Measurements from ENCODE around the gene LIMK2.
"Not testable (repeated sequence)": the region's sequence is repeated elsewhere in the genome, so short reads cannot be mapped to it uniquely, and the experiment has no call there.

LIMK2 gene

GRCh38 chr22:31302006-31302405 is 89.9 kb downstream of the LIMK2 start:
- DNase-seq (ENCODE audit: insufficient read length, low spot score) (no peak), FAIRE-seq (no peak)
- TF ChIP-seq POLR2AphosphoS5 (IDR thresholded peaks at IDR 0.05; ENCODE audit: low read depth, low read length), result no peak
- TF ChIP-seq POU2F2 (IDR thresholded peaks at IDR 0.05; ENCODE audit: low read depth, low read length), result no peak
- TF ChIP-seq SPI1 (IDR thresholded peaks at IDR 0.05; ENCODE audit: low read depth, low read length), result no peak
- no peak for TF ChIP-seq TAF1 (IDR thresholded peaks at IDR 0.05; ENCODE audit: low read depth, low read length)
- TF ChIP-seq PAX5 (IDR thresholded peaks at IDR 0.05; ENCODE audit: insufficient read depth, low read length, severe bottlenecking), result no peak
- TF ChIP-seq POLR2A (IDR thresholded peaks at IDR 0.05; ENCODE audit: low read depth, low read length), result no peak

- no peak for FAIRE-seq
- TF ChIP-seq POLR2AphosphoS5 (IDR thresholded peaks at IDR 0.05; ENCODE audit: low read depth, low read length), result no peak
- no peak for TF ChIP-seq POU2F2 (IDR thresholded peaks at IDR 0.05; ENCODE audit: low read depth, low read length)
- no peak for TF ChIP-seq POLR2A (IDR thresholded peaks at IDR 0.05; ENCODE audit: low read depth, low read length)
- no peak for TF ChIP-seq TAF1 (IDR thresholded peaks at IDR 0.05; ENCODE audit: low read depth, low read length)
- TF ChIP-seq SPI1 (IDR thresholded peaks at IDR 0.05; ENCODE audit: low read depth, low read length), result no peak
- TF ChIP-seq PAX5 (IDR thresholded peaks at IDR 0.05; ENCODE audit: insufficient read depth, low read length, severe bottlenecking), result no peak
- no peak for DNase-seq (ENCODE audit: insufficient read length, low spot score)
Observed at GRCh38 chr22:31302537-31302936, 90.4 kb downstream of the LIMK2 start.

- TF ChIP-seq POLR2AphosphoS5 (IDR thresholded peaks at IDR 0.05; ENCODE audit: low read depth, low read length) (no peak), PAX5 (IDR thresholded peaks at IDR 0.05; ENCODE audit: insufficient read depth, low read length, severe bottlenecking) (no peak)
- FAIRE-seq (no peak), DNase-seq (ENCODE audit: insufficient read length, low spot score) (no peak)
Observed at GRCh38 chr22:31305194-31305593, 93.1 kb downstream of the LIMK2 start.

- DNase-seq (ENCODE audit: insufficient read length, low spot score) (no peak), FAIRE-seq (peak; percentile 93)
Observed at GRCh38 chr22:31308181-31308580, 96.1 kb downstream of the LIMK2 start.

GRCh38 chr22:31313366-31314147 is 101.5 kb downstream of the LIMK2 start:
- FAIRE-seq, result no peak
- TF ChIP-seq POLR2A (IDR thresholded peaks at IDR 0.05; ENCODE audit: low read depth, low read length) (no peak), POLR2AphosphoS5 (IDR thresholded peaks at IDR 0.05; ENCODE audit: low read depth, low read length) (no peak)
- no peak for DNase-seq (ENCODE audit: insufficient read length, low spot score)

More at GRCh38 chr22:31308181-31308580, 96.1 kb downstream of the LIMK2 start:
- TF ChIP-seq TAF1 (IDR thresholded peaks at IDR 0.05; ENCODE audit: low read depth, low read length) (no peak), POLR2A (IDR thresholded peaks at IDR 0.05; ENCODE audit: low read depth, low read length) (no peak), POU2F2 (IDR thresholded peaks at IDR 0.05; ENCODE audit: low read depth, low read length) (no peak), POLR2AphosphoS5 (IDR thresholded peaks at IDR 0.05; ENCODE audit: low read depth, low read length) (no peak), SPI1 (IDR thresholded peaks at IDR 0.05; ENCODE audit: low read depth, low read length) (no peak), PAX5 (IDR thresholded peaks at IDR 0.05; ENCODE audit: insufficient read depth, low read length, severe bottlenecking) (no peak)

- not testable (repeated sequence) for FAIRE-seq; DNase-seq (ENCODE audit: insufficient read length, low spot score)
Observed at GRCh38 chr22:31314220-31314619, 102.1 kb downstream of the LIMK2 start.

- DNase-seq (ENCODE audit: insufficient read length, low spot score), result no peak
- TF ChIP-seq POLR2A (IDR thresholded peaks at IDR 0.05; ENCODE audit: low read depth, low read length) (no peak), SPI1 (IDR thresholded peaks at IDR 0.05; ENCODE audit: low read depth, low read length) (no peak)
- no peak for FAIRE-seq
Observed at GRCh38 chr22:31321421-31321820, 109.3 kb downstream of the LIMK2 start.

GRCh38 chr22:31323578-31324550 is 111.8 kb downstream of the LIMK2 start:
- FAIRE-seq, result no peak

GRCh38 chr22:31326877-31327276 is 114.8 kb downstream of the LIMK2 start:
- TF ChIP-seq PAX5 (IDR thresholded peaks at IDR 0.05; ENCODE audit: insufficient read depth, low read length, severe bottlenecking), result no peak
- DNase-seq (ENCODE audit: insufficient read length, low spot score), result no peak
- no peak for FAIRE-seq

More at GRCh38 chr22:31323578-31324550, 111.8 kb downstream of the LIMK2 start:
- TF ChIP-seq POU2F2 (IDR thresholded peaks at IDR 0.05; ENCODE audit: low read depth, low read length) (no peak), POLR2AphosphoS5 (IDR thresholded peaks at IDR 0.05; ENCODE audit: low read depth, low read length) (no peak), SPI1 (IDR thresholded peaks at IDR 0.05; ENCODE audit: low read depth, low read length) (no peak), PAX5 (IDR thresholded peaks at IDR 0.05; ENCODE audit: insufficient read depth, low read length, severe bottlenecking) (no peak), TAF1 (IDR thresholded peaks at IDR 0.05; ENCODE audit: low read depth, low read length) (no peak), POLR2A (IDR thresholded peaks at IDR 0.05; ENCODE audit: low read depth, low read length) (no peak)
- no peak for DNase-seq (ENCODE audit: insufficient read length, low spot score)

- FAIRE-seq (no peak), DNase-seq (ENCODE audit: insufficient read length, low spot score) (no peak)
- no peak for TF ChIP-seq PAX5 (IDR thresholded peaks at IDR 0.05; ENCODE audit: insufficient read depth, low read length, severe bottlenecking)
- TF ChIP-seq POLR2AphosphoS5 (IDR thresholded peaks at IDR 0.05; ENCODE audit: low read depth, low read length), result no peak
- no peak for TF ChIP-seq POLR2A (IDR thresholded peaks at IDR 0.05; ENCODE audit: low read depth, low read length)
- no peak for TF ChIP-seq POU2F2 (IDR thresholded peaks at IDR 0.05; ENCODE audit: low read depth, low read length)
- no peak for TF ChIP-seq SPI1 (IDR thresholded peaks at IDR 0.05; ENCODE audit: low read depth, low read length)
- TF ChIP-seq TAF1 (IDR thresholded peaks at IDR 0.05; ENCODE audit: low read depth, low read length), result no peak
Observed at GRCh38 chr22:31327806-31328543, 115.9 kb downstream of the LIMK2 start.
